KBM-7 (cell line): ENCODE measurements around the gene ABCC1.
"Not testable (repeated sequence)": the region's sequence is repeated elsewhere in the genome, so short reads cannot be mapped to it uniquely, and the experiment has no call there.

Experiments used
- DNase-seq: peaks from one replicate; pipeline ENCODE4 v3.0.0-alpha.2; 2015
- in situ Hi-C: fragments of 300-500 bp; cut with MboI; formaldehyde crosslinking; loops from 2 replicates; pipeline ENCODE4 v1.14.3; 2020; ENCODE audit warnings: low sequenced_read_pairs, low pct_unique_long_range_greater_than_20kb, mixed read lengths

Gene ABCC1

DNA sequence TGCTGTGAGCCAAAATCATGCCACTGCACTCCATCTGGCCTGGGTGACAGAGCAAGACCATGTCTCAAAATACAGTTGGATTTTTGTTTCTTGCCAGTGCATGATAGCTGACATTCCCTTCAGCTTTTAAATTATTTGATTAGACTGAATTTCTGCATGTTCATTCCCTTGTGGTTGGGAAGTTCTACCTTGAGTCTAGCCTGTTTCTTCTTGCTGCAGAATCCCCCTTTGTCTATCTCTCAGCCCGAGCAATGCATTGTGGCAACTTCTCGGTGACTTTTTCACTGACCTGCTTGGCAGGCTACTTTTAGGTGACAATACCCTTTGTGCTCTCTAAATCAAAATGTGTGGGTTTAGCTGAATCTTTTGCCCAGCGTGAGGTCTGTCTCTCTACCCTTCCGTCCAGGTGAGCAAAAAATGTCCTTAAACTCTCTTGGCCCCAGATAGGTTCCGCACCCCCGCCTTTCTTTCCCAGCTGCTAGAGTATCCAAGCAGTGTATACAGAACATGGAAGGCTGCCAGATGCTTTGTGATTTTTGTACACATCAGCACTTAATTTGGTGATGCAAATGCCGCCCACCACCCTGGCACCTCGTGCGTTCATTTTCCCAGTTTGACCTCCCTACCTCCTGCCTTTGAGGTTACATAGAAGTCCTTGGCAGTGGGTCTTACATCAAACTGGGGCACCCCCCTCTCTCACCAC lies 143.7 kb downstream of the ABCC1 start:
- DNase-seq, result no peak
- in situ Hi-C loops, result no loop called here

- in situ Hi-C loops, result no loop called here
- no peak for DNase-seq
These were observed 144.4 kb downstream of the ABCC1 start for GRCh38 chr16:16093628-16094332.

- in situ Hi-C loops, result no loop called here
- DNase-seq, result no peak
These were observed 146.2 kb downstream of the ABCC1 start for GRCh38 chr16:16095646-16096045.

GRCh38 chr16:16096121-16096857 lies 146.9 kb downstream of the ABCC1 start:
- DNase-seq, result peak; percentile 65
- in situ Hi-C loops, result no loop called here

DNA sequence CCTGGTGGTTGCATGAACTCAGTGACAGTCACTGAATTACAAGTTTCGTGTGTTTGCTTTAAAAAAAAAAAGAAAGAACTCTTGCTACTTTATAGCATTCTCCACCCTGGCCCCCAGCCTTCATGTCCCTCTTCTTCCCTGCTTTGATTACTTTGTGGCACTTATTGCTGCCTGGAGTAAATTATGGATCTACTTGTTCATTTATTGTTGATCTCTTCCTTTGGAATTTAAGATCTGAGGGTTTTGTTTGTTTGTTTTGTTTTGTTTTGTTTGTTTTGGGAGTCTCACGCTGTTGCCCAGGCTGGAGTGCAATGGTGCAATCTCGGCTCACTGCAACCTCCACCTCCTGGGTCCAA lies 147.4 kb downstream of the ABCC1 start:
- DNase-seq, result no peak
- in situ Hi-C loops, result no loop called here

GRCh38 chr16:16099320-16099719 lies 149.9 kb downstream of the ABCC1 start:
- in situ Hi-C loops, result no loop called here

DNA sequence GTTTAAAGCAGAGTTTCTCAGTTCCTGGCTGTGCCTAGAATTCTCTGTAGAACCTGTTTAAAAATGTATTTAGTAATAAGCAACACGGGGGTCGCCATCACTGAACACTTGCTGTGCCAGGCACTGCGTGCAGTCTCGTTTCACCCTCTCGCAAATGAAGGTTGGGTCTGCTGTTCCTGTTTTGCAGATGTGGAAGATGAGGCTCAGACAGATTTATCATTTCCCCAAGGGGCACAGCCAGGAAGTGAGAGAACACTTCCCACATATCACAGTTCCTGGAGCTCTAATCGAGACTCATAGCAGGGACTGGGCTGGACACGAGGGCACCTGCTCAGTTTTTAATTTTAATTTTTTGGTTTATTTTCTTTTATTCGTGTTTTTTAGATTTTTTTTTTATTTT lies 151.2 kb downstream of the ABCC1 start:
- peak; percentile 33 for DNase-seq
- in situ Hi-C loops, result no loop called here

More at GRCh38 chr16:16099320-16099719, 149.9 kb downstream of the ABCC1 start:
- no peak for DNase-seq

GRCh38 chr16:16101585-16101984 lies 152.2 kb downstream of the ABCC1 start:
- no peak for DNase-seq
- in situ Hi-C loops, result no loop called here

DNA sequence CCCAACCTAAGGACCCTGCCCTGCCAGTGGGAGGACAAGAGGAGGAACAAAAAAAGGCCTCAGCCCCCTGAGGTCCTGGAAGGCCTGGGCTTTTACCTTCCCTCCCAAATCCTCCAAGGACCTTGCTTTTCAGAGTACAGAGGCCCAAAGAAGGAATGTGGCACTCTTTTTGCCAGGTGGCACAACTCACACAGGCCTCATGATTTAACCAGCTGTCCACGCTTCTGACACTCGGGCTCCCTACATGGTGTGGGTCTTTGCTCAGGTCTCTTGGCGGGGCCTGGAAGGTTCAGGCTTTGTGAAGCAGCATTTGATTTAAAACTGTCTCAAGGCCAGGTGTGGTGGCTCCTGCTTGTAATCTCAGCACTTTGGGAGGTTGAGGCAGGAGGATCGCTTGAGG lies 153.3 kb downstream of the ABCC1 start:
- no peak for DNase-seq
- in situ Hi-C loops, result no loop called here

DNA sequence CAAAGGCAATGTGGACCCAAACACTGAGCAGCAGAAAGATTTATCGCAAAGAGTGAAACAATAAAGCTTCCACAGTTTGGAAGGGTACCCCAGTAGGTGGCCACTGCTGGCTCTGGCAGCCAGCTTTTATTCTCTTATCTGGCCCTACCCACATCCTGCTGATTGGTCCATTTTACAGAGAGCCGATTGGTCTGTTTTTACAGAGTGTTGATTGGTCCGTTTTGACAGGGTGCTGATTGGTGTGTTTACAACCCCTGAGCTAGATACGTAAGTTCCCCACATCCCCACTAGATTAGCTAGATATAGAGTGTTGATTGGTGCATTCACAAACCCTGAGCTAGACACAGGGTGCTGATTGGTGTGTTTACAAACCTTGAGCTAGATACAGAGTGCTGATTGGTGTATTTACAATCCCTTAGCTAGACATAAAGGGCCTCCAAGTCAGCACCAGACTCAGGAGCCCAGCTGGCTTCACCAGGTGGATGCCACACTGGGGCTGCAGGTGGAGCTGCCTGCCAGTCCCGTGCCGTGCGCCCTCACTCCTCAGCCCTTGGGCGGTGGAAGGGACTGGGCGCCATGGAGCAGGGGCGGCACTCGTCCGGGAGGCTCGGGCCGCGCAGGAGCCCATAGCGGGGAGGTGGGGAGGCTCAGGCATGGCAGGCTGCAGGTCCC lies 154.9 kb downstream of the ABCC1 start:
- in situ Hi-C loops, DNase-seq: not testable (repeated sequence)

DNA sequence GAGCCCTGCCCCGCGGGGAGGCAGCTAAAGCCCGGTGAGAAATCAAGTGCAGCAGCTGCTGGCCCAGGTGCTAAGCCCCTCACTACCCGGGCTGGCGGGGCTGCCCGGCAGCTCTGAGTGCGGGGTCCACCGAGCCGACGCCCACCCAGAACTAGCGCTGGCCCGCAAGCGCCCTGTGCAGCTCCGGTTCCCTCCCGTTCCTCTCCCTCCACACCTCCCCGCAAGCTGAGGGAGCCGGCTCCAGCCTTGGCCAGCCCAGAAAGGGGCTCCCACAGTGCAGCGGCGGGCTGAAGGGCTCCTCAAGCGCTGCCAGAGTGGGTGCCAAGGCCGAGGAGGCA lies 155.4 kb downstream of the ABCC1 start:
- in situ Hi-C loops, DNase-seq: not testable (repeated sequence)

- DNase-seq, result no peak
- in situ Hi-C loops, result no loop called here
These were observed 156.2 kb downstream of the ABCC1 start for GRCh38 chr16:16105646-16106045.

DNA sequence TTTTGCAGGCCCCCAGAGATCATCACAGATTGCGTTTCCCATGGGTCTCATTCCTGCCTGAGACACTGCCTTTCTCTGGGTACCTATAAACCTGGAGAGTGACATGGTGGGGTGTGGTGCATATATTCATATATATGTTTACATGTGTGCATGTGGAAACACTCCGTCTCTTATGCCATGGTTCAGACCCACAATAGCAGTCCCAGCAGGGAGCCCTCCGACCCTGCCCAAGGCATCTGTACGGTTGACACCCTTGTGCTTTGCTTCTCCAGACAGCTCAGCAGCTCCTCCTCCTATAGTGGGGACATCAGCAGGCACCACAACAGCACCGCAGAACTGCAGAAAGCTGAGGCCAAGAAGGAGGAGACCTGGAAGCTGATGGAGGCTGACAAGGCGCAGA lies 157.1 kb downstream of the ABCC1 start:
- in situ Hi-C loops, result no loop called here
- no peak for DNase-seq

- DNase-seq, result no peak
- in situ Hi-C loops, result no loop called here
These were observed 158.4 kb downstream of the ABCC1 start for GRCh38 chr16:16107839-16108238.

- no peak for DNase-seq
- in situ Hi-C loops, result no loop called here
These were observed 159.3 kb downstream of the ABCC1 start for GRCh38 chr16:16108759-16109158.

GRCh38 chr16:16109453-16110110 lies 160.2 kb downstream of the ABCC1 start:
- in situ Hi-C loops, result no loop called here
- no peak for DNase-seq

- in situ Hi-C loops, result no loop called here
- no peak for DNase-seq
These were observed 160.7 kb downstream of the ABCC1 start for GRCh38 chr16:16110111-16110490.

GRCh38 chr16:16111639-16112038 lies 162.2 kb downstream of the ABCC1 start:
- DNase-seq, result no peak

DNA sequence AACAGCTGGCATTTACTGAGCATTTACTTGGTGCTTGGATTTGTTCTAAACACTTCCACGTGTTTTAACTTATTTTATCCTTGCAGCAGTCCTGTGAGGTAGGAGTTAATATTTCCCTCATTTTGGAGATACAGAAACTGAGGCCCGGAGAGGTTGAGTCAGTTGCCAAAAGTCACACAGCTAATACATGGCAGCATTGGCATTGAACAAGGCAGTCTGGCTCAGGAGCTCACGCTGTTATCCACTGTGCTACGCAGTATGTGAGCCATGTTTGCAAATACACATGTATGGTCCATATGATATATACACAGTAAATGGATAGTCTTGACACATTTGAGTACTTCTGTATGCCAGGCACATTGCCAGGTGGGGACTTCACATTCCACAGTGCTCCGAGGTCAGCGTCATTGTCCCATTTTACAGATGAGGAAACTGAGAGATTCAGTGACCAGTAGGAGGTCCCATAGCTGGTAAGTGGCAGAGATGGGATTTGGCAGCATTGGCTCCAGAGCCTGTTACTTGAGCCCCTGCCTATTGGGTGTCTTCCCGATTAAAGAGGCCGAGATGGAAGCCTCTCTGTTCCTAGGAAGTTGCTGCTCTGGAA lies 163.1 kb downstream of the ABCC1 start:
- in situ Hi-C loops, result no loop called here
- no peak for DNase-seq

More at GRCh38 chr16:16111639-16112038, 162.2 kb downstream of the ABCC1 start:
- in situ Hi-C loops, result no loop called here
